Measurements from ENCODE around the gene TMEM132C. TPM values are rescaled to one million over a fixed set of nuclear protein-coding genes. Genes with fewer than 3 reads are reported as not detected.

Gene TMEM132C
- total RNA-seq, result not detected in 2 replicates

DNA sequence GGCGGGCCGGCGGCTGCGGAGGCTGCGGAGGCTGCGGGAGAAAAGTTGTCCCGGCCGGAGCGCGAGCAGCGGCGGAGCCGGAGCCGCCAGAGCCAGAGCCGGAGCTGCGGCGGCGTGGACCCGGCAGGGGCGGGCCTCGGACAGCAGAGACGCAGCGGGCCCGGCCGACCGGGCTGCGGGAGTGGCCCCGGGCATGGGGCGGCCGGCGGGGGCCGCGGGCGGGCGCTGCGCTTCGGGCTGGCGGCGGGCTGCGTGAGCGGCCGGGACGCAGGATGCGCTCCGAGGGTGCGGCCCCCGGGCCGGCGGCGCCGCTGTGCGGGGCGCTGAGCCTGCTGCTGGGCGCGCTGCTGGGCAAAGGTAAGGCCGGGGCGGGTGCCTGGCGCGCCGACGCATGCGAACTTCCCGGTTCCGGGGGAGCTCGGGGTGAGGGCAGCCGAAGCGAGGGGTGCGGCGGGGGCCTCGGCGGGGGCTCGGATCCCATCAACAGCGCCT lies at the start of gene TMEM132C:
Gene TMEM132C, plus strand, starts transcription at position 40 of the 492 bp plus-strand sequence. Its CDS starts 233 bp downstream, at position 273.

